GM18858 (cell line): ENCODE measurements around the gene TMPRSS3.

Experiments
- ATAC-seq: cut with Tn5 transposase; IDR thresholded peaks from one replicate; pipeline ENCODE4 v1.9.1; 2021; ENCODE audit not compliant: unreplicated experiment

Gene TMPRSS3

GRCh38 chr21:42390193-42390592, 5.7 kb downstream of the TMPRSS3 start:
- no peak for ATAC-seq

GRCh38 chr21:42389449-42389835, 6.4 kb downstream of the TMPRSS3 start:
- ATAC-seq = no peak

GRCh38 chr21:42388740-42389448, 7.0 kb downstream of the TMPRSS3 start:
- ATAC-seq = no peak

- no peak for ATAC-seq
These were observed 8.0 kb downstream of the TMPRSS3 start for GRCh38 chr21:42387843-42388340.

GRCh38 chr21:42387164-42387563, 8.7 kb downstream of the TMPRSS3 start:
- ATAC-seq = no peak

- no peak for ATAC-seq
These were observed 9.7 kb downstream of the TMPRSS3 start for GRCh38 chr21:42386034-42386591.

- ATAC-seq = no peak
These were observed 10.2 kb downstream of the TMPRSS3 start for GRCh38 chr21:42385619-42386018.

GRCh38 chr21:42384989-42385388, 10.9 kb downstream of the TMPRSS3 start:
- no peak for ATAC-seq

- no peak for ATAC-seq
These were observed 11.5 kb downstream of the TMPRSS3 start for GRCh38 chr21:42384156-42384945.

GRCh38 chr21:42383331-42383730, 12.5 kb downstream of the TMPRSS3 start:
- no peak for ATAC-seq

GRCh38 chr21:42382915-42383314, 12.9 kb downstream of the TMPRSS3 start:
- no peak for ATAC-seq

- ATAC-seq = no peak
These were observed 14.4 kb downstream of the TMPRSS3 start for GRCh38 chr21:42381347-42381984.

GRCh38 chr21:42379426-42380215, 16.2 kb downstream of the TMPRSS3 start:
- ATAC-seq = no peak

- ATAC-seq = no peak
These were observed 17.4 kb downstream of the TMPRSS3 start for GRCh38 chr21:42378418-42378817.

- ATAC-seq = no peak
These were observed 17.9 kb downstream of the TMPRSS3 start for GRCh38 chr21:42377951-42378340.

GRCh38 chr21:42377211-42377950, 18.5 kb downstream of the TMPRSS3 start:
- ATAC-seq = no peak

GRCh38 chr21:42376338-42376982, 19.4 kb downstream of the TMPRSS3 start:
- ATAC-seq = no peak

- no peak for ATAC-seq
These were observed 19.9 kb downstream of the TMPRSS3 start for GRCh38 chr21:42375966-42376337.

- no peak for ATAC-seq
These were observed 20.3 kb downstream of the TMPRSS3 start for GRCh38 chr21:42375506-42375905.
